GM12878 (cell line): Measurements from ENCODE around the gene ZNF519. TPM values are rescaled to one million over a fixed set of nuclear protein-coding genes. Genes with fewer than 3 reads are reported as not detected.

ENCODE experiments used
- ATAC-seq: fragments of 200-7000 bp; cut with Tn5 transposase; 3 replicates; pipeline ENCODE4 v1.9.1; 2020; ENCODE audit warnings: mild to moderate bottlenecking, moderate library complexity
- BruUV-seq: library from RNA; stranded (reverse); fragments of 400-500 nt; replicated peaks from 2 replicates; lab custom pipeline; 2021; lab: Mats Ljungman, UMichigan
- CTCF ChIA-PET: fragments of 300-600 bp; sonication (Branson Sonifier 250); formaldehyde crosslinking; extraction: SDS; loops from one replicate; lab custom pipeline; 2021; ENCODE audit warnings: inconsistent platforms; lab: Yijun Ruan, JAX
- POLR2A ChIA-PET: fragments of 350-600 bp; formaldehyde crosslinking; extraction: SDS; loops from one replicate; lab custom pipeline; 2021; ENCODE audit warnings: inconsistent platforms; lab: Charles Lee
- RAD21 ChIA-PET: fragments of 300-600 bp; sonication (Branson Sonifier 250); formaldehyde crosslinking; loops from one replicate; lab custom pipeline; 2023; ENCODE audit warnings: antibody characterized with exemption; ENCODE audit not compliant: unreplicated experiment; lab: Charles Lee
- SMC1A ChIA-PET: fragments of 300-600 bp; sonication (Branson Sonifier 250); formaldehyde crosslinking; loops from one replicate; lab custom pipeline; 2023; ENCODE audit not compliant: unreplicated experiment, uncharacterized antibody; lab: Charles Lee
- DNase-seq: peaks from one replicate; pipeline ENCODE4 v3.0.0-alpha.2; 2011; ENCODE audit warnings: low read depth, low spot score
- FAIRE-seq: peaks from 3 replicates; lab custom pipeline; 2011; peaks lifted over from hg19 to GRCh38; lab: Jason Lieb, UNC
- H2AFZ ChIP-seq: 2 replicates; pipeline ENCODE4 v1.6.0; 2011; ENCODE audit warnings: low read depth, low read length, control low read depth; ENCODE audit not compliant: control insufficient read depth
- H3K27ac ChIP-seq: 2 replicates; pipeline ENCODE4 v1.5.1; 2011; ENCODE audit warnings: control low read depth; ENCODE audit not compliant: control insufficient read depth, insufficient read depth
- H3K27me3 ChIP-seq, 2 experiments: replicated peaks in 1 of 2; 2 replicates each; pipeline versions ENCODE4 v1.6.0 to v1.6.1; 2011; ENCODE audit warnings: low read length in 1 of 2; ENCODE audit not compliant: control insufficient read depth in 2 of 2, insufficient read depth in 2 of 2
- H3K36me3 ChIP-seq, 2 experiments: 2 replicates each; pipeline ENCODE4 v1.5.1; 2011; ENCODE audit warnings: low read length in 1 of 2; ENCODE audit not compliant: control insufficient read depth in 2 of 2, insufficient read depth in 2 of 2
- H3K4me1 ChIP-seq: 2 replicates; pipeline ENCODE4 v1.6.1; 2011; ENCODE audit warnings: mild to moderate bottlenecking, low read length, moderate library complexity, mixed read lengths; ENCODE audit not compliant: control insufficient read depth, insufficient read depth
- H3K4me2 ChIP-seq: 2 replicates; pipeline ENCODE4 v1.6.0; 2011; ENCODE audit warnings: control low read depth; ENCODE audit not compliant: control insufficient read depth, insufficient read depth
- H3K4me3 ChIP-seq: fragments of 200-600 bp; sonication (generic); 2 replicates; pipeline ENCODE4 v1.5.1; 2016
- H3K79me2 ChIP-seq: 2 replicates; pipeline ENCODE4 v1.6.0; 2011; ENCODE audit warnings: low read length; ENCODE audit not compliant: control insufficient read depth, insufficient read depth
- H3K9ac ChIP-seq: 2 replicates; pipeline ENCODE4 v1.8.0; 2011; ENCODE audit warnings: low read length, control low read depth, mixed read lengths; ENCODE audit not compliant: control insufficient read depth, insufficient read depth
- H3K9me3 ChIP-seq: replicated peaks from 3 replicates; pipeline ENCODE4 v1.5.1; 2011; ENCODE audit warnings: mild to moderate bottlenecking, low read length; ENCODE audit not compliant: control insufficient read depth, insufficient read depth
- H4K20me1 ChIP-seq: 2 replicates; pipeline ENCODE4 v1.6.0; 2011; ENCODE audit not compliant: control insufficient read depth, insufficient read depth
- ATF2 ChIP-seq: IDR thresholded peaks from 2 replicates; pipeline ENCODE4 v1.6.1; 2012; ENCODE audit warnings: low read length, inconsistent platforms
- BHLHE40 ChIP-seq, 2 experiments: fragments of 450-650 bp in 1 of 2; IDR thresholded peaks; 2 replicates each; pipeline ENCODE4 v1.6.1; 2011 to 2017; ENCODE audit warnings: low read depth in 2 of 2, borderline replicate concordance in 1 of 2, improper control_type of control experiment in 1 of 2, low read length in 1 of 2, mild to moderate bottlenecking in 1 of 2
- IRF5 ChIP-seq: fragments of 450-650 bp; IDR thresholded peaks from 2 replicates; pipeline ENCODE4 v1.6.1; 2017; ENCODE audit warnings: borderline replicate concordance
- MTA2 ChIP-seq: fragments of 450-650 bp; IDR thresholded peaks from 2 replicates; pipeline ENCODE4 v1.6.1; 2016; ENCODE audit warnings: low read depth, mild to moderate bottlenecking, moderate library complexity
- RCOR1 ChIP-seq: conservative IDR thresholded peaks from 2 replicates; pipeline ENCODE4 v1.6.1; 2012; ENCODE audit warnings: low read depth, low read length, improper control_type of control experiment
- SIN3A ChIP-seq: IDR thresholded peaks from 2 replicates; pipeline ENCODE4 v1.6.1; 2012; ENCODE audit warnings: low read depth, low read length, improper control_type of control experiment
- ZSCAN29 ChIP-seq: fragments of 450-650 bp; IDR thresholded peaks from 2 replicates; pipeline ENCODE4 v1.6.1; 2017; ENCODE audit warnings: mild to moderate bottlenecking, moderate library complexity
- WGBS: methylation state at CpG from one replicate; pipeline ENCODE4 v1.1.6; 2016; ENCODE audit warnings: low lambda C conversion rate; ENCODE audit not compliant: insufficient replicate concordance, insufficient coverage; ENCODE audit errors: missing lambda C conversion rate; 5-methylcytosine and 5-hydroxymethylcytosine counted together
- in situ Hi-C: fragments of 300-500 bp; cut with MboI; formaldehyde crosslinking; loops from 9 replicates; pipeline ENCODE4 v1.14.3; 2018; ENCODE audit warnings: mixed read lengths
- intact Hi-C: fragments of 100-400 bp; cut with micrococcal nuclease; formaldehyde crosslinking; loops from one replicate; pipeline ENCODE4 v1.14.2; 2022; ENCODE audit not compliant: unreplicated experiment
- polyA plus RNA-seq, 11 experiments: library from polyadenylated mRNA; depleted of rRNA in 4 of 11; unstranded in 6 of 11; stranded (reverse) in 5 of 11; fragments of >200 nt; fragmentation: Nextera tagmentation in 4 of 11; fragmentation: Illumina TruSeq in 1 of 11; extraction: Ambion mirVana in 4 of 11; extraction: Trizol in 1 of 11; gene quantifications; 1 replicate in 1 of 11; 2 replicates in 10 of 11; pipeline versions ENCODE4 v1.2.1 to v1.2.3, GENCODE V29; 2011 to 2016; ENCODE audit warnings: inconsistent platforms in 2 of 11, missing spikeins in 2 of 11, low read depth in 1 of 11
- total RNA-seq, 4 experiments: library from RNA; depleted of rRNA in 3 of 4; stranded (reverse); fragments of >200 nt in 3 of 4; fragmentation: Illumina TruSeq in 1 of 4; extraction: Trizol in 1 of 4; gene quantifications; 2 replicates each; pipeline versions ENCODE4 v1.2.1 to v1.2.3, GENCODE V29; 2013 to 2021

ZNF519 gene
- total and polyA plus RNA-seq, 10 of the 15 experiments (the other 5 are each of a cell fraction or from before 2014, with no cell fraction given) = 8.9 to 24.2 (median 13.8) TPM

DNA sequence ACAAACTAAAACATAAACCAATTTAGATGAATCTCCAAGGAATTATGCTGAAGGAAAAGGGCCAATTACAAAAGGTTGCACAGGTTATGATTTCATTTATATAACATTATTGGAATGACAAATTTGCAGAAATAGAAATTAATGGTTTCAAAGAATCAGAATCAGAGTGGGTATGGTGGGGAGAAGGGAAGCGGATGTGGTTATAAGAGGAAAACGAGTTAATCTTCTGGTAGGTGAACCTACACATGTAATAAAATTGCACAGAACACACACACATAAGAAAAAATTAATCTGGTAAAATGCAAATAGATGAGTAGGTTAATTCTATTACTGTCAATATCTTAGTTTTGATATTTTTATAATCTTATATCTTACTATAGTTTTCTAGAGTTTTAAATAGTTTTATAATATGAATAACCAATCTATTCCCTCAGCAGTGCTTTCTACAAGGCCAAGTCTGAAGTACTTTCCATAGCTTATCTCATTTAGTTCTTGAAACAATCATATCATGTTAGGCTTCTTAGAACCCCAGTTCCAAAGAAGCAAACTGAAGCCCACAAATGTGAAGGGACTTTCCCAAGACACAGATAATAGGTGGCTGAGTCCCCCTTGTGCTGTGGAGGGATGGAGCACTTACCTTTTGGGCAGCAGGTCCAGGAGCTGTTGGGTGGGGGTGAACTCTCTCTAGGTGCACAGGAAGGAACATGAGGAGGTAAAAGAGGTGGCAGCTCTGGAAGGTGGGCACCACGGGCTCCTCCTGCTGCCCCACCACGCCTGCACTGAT is 31.5 kb downstream of the ZNF519 start (continued):
- TF ChIP-seq RCOR1 (no peak), SIN3A (no peak)

GRCh38 chr18:14098428-14098827 is 33.8 kb downstream of the ZNF519 start:
- Histone ChIP-seq H3K27ac (no peak overlapping the region), H3K4me1 (no peaks in the 10 kb centered on the region), H3K9ac (no peak overlapping the region), H3K79me2 (no peaks in the 10 kb centered on the region), H2AFZ (no peak overlapping the region), H4K20me1 (no peaks in the 10 kb centered on the region), H3K36me3 (peaks cover 0 to 2% of the 10 kb centered on the region in 2 experiments; a peak in 3 of 4 replicates), H3K27me3 (no peaks in the 10 kb centered on the region), H3K9me3 (no peaks in the 10 kb centered on the region; the same call in 1 of the 3 replicates), H3K4me3 (no peak overlapping the region), H3K4me2 (no peak overlapping the region)
- ChIA-PET CTCF (interaction anchor here (0.6 to 1.9 kb wide), 2 partner anchors 11 to 263 kb away, joined by 3 to 10 read pairs; no protein-coding TSS in a partner anchor), POLR2A (no interaction called here), RAD21 (no interaction called here), SMC1A (no interaction called here)
- in situ Hi-C loops = loop anchor here (25.0 kb wide), 1 partner anchor 289 kb away; no protein-coding TSS in a partner anchor
- intact Hi-C loops = no loop called here
- ATAC-seq (no peak), DNase-seq (no peak), FAIRE-seq (no peak)
- TF ChIP-seq MTA2 = no peak
- no peak for TF ChIP-seq BHLHE40 (IDR thresholded peaks at IDR 0.05; ENCODE audit: borderline replicate concordance in 1 of 2, low read depth in 2 of 2, low read length in 1 of 2)
- TF ChIP-seq IRF5 = no peak
- TF ChIP-seq ZSCAN29 = no peak
- TF ChIP-seq ATF2 = no peak
- no TSS peak for BruUV-seq
- WGBS = 99% methylated on average over 6 of the region's 6 CpGs
